Peyer's patch (tissue), 4 donors: ENCODE results near the gene ETDC. TPM values are rescaled to one million over a fixed set of nuclear protein-coding genes. Genes with fewer than 3 reads are reported as not detected.

Experiments
- DNase-seq, 3 donors: peaks; one replicate each; pipeline ENCODE4 v3.0.0-alpha.2; 2017 to 2019
- H3K27ac ChIP-seq, 4 donors: fragments of 200-600 bp; sonication (generic); one replicate each; pipeline ENCODE4 v1.5.1; 2016 to 2019
- H3K27me3 ChIP-seq, 2 donors: fragments of 200-600 bp; sonication (generic); one replicate each; pipeline ENCODE4 v1.5.1; 2019
- H3K36me3 ChIP-seq, 3 donors: fragments of 200-600 bp; sonication (generic); one replicate each; pipeline ENCODE4 v1.5.1; 2016 to 2019
- H3K4me1 ChIP-seq, 4 donors: fragments of 200-600 bp; sonication (generic); one replicate each; pipeline ENCODE4 v1.5.1; 2016 to 2019
- H3K4me3 ChIP-seq, 4 donors: fragments of 200-600 bp; sonication (generic); 1 replicate in 3 of 4; 2 replicates in 1 of 4; pipeline ENCODE4 v1.5.1; 2016 to 2019; ENCODE audit warnings: mild to moderate bottlenecking in 1 of 4
- H3K9me3 ChIP-seq, 4 donors: fragments of 200-600 bp; sonication (generic); one replicate each; pipeline ENCODE4 v1.5.1; 2016 to 2019; ENCODE audit warnings: mild to moderate bottlenecking in 1 of 4
- CTCF ChIP-seq, 6 experiments: fragments of 450-650 bp in 4 of 6; fragments of 200-600 bp in 2 of 6; sonication (generic) in 1 of 6; IDR thresholded peaks; one replicate each; pipeline ENCODE4 v1.5.1; 2017 to 2019; ENCODE audit warnings: antibody characterized with exemption in 6 of 6, mild to moderate bottlenecking in 3 of 6, moderate library complexity in 1 of 6
- POLR2A ChIP-seq, 2 donors: fragments of 450-650 bp; IDR thresholded peaks; one replicate each; pipeline ENCODE4 v1.5.1; 2017; ENCODE audit warnings: antibody characterized with exemption in 2 of 2, mild to moderate bottlenecking in 2 of 2, moderate library complexity in 2 of 2
- total RNA-seq, 4 donors: library from RNA; depleted of rRNA; stranded (reverse); fragments of >200 nt; gene quantifications; one replicate each; pipeline ENCODE4 v1.1.0, GENCODE V29; 2016

The ETDC gene
- total RNA-seq, 4 donors from 2014 or later: not detected

GRCh38 chrX:135295238-135295943, 13.9 kb upstream of the ETDC start:
- DNase-seq: peak; percentile 45 to 66 (median 56)
- Histone ChIP-seq H3K27ac (peak overlapping the region in 1 of 4 donors; percentile 39), H3K36me3 (peaks cover 0 to 9% (median 0%) of the 10 kb centered on the region in 3 donors), H3K4me1 (no peaks in the 10 kb centered on the region), H3K4me3 (peak overlapping the region; percentile 14 to 41 (median 26)), H3K9me3 (no peaks in the 10 kb centered on the region), H3K27me3 (no peaks in the 10 kb centered on the region)
- TF ChIP-seq POLR2A (IDR thresholded peaks at IDR 0.05): no peak
- no peak for TF ChIP-seq CTCF (IDR thresholded peaks at IDR 0.05)

- Histone ChIP-seq H3K27me3 (no peaks in the 10 kb centered on the region), H3K4me1 (no peaks in the 10 kb centered on the region), H3K4me3 (peak overlapping the region; percentile 14 to 41 (median 26)), H3K9me3 (no peaks in the 10 kb centered on the region), H3K27ac (peak overlapping the region in 1 of 4 donors; percentile 39), H3K36me3 (peaks cover 0 to 9% (median 0%) of the 10 kb centered on the region in 3 donors)
- DNase-seq: no peak
- TF ChIP-seq POLR2A (IDR thresholded peaks at IDR 0.05) (no peak), CTCF (IDR thresholded peaks at IDR 0.05) (no peak)
Measured at GRCh38 chrX:135295944-135296305, 13.4 kb upstream of the ETDC start.

GRCh38 chrX:135302269-135302873, 6.9 kb upstream of the ETDC start:
- Histone ChIP-seq H3K9me3 (no peaks in the 10 kb centered on the region), H3K4me3 (no peak overlapping the region), H3K36me3 (no peaks in the 10 kb centered on the region), H3K27me3 (no peaks in the 10 kb centered on the region), H3K4me1 (no peaks in the 10 kb centered on the region), H3K27ac (no peak overlapping the region)
- no peak for DNase-seq
- TF ChIP-seq POLR2A (IDR thresholded peaks at IDR 0.05) (no peak), CTCF (IDR thresholded peaks at IDR 0.05) (no peak)

GRCh38 chrX:135304741-135305140, 4.5 kb upstream of the ETDC start:
- Histone ChIP-seq H3K9me3 (no peaks in the 10 kb centered on the region), H3K4me3 (no peak overlapping the region)
- no peak for TF ChIP-seq POLR2A (IDR thresholded peaks at IDR 0.05)
- no peak for TF ChIP-seq CTCF (IDR thresholded peaks at IDR 0.05)

GRCh38 chrX:135307171-135307570, 2.1 kb upstream of the ETDC start:
- DNase-seq: no peak
- no peak overlapping the region for H3K27ac ChIP-seq
- H3K27me3 ChIP-seq: no peaks in the 10 kb centered on the region
- no peak for TF ChIP-seq POLR2A (IDR thresholded peaks at IDR 0.05)
- no peak for TF ChIP-seq CTCF (IDR thresholded peaks at IDR 0.05)
- no peaks in the 10 kb centered on the region for H3K4me1 ChIP-seq
- no peaks in the 10 kb centered on the region for H3K36me3 ChIP-seq
- no peaks in the 10 kb centered on the region for H3K9me3 ChIP-seq
- no peak overlapping the region for H3K4me3 ChIP-seq

More at GRCh38 chrX:135304741-135305140, 4.5 kb upstream of the ETDC start:
- Histone ChIP-seq H3K27ac (no peak overlapping the region), H3K36me3 (no peaks in the 10 kb centered on the region), H3K4me1 (no peaks in the 10 kb centered on the region), H3K27me3 (no peaks in the 10 kb centered on the region)
- no peak for DNase-seq
